GM21390 (cell line): ENCODE data around the gene DRG1.
"Not testable (repeated sequence)": the region's sequence is repeated elsewhere in the genome, so short reads cannot be mapped to it uniquely, and the experiment has no call there.

Source experiments
- ATAC-seq: cut with Tn5 transposase; IDR thresholded peaks from one replicate; pipeline ENCODE4 v1.9.1; 2021; ENCODE audit not compliant: unreplicated experiment

DRG1 gene, protein sequence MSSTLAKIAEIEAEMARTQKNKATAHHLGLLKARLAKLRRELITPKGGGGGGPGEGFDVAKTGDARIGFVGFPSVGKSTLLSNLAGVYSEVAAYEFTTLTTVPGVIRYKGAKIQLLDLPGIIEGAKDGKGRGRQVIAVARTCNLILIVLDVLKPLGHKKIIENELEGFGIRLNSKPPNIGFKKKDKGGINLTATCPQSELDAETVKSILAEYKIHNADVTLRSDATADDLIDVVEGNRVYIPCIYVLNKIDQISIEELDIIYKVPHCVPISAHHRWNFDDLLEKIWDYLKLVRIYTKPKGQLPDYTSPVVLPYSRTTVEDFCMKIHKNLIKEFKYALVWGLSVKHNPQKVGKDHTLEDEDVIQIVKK

GRCh38 chr22:31399211-31400022 is at the start of gene DRG1:
Gene DRG1 (plus strand): TSS chr22:31399604. CDS start chr22:31399684, 80 bp downstream.
- ATAC-seq = peak; percentile 96

DNA sequence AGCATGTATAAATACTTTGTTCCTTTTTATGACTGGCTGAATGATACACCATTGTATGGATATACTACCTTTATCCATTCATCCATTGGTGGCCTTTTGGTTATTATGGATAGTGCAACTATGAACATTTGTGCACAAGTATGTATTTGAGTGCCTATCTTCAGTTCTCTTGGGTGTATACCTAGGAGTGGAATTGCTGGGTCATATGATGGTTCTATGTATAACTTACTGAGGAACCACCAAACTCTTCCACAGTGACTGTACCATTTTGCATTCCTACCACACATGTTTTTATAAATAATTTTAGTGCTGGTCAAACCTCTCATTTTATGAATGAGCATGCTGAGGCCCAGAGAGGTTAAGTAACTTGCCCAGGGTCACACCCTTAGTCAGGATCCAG is 49.4 kb upstream of the DRG1 start:
- no peak for ATAC-seq

- no peak for ATAC-seq
Observed at GRCh38 chr22:31350410-31350863, 49.0 kb upstream of the DRG1 start.

DNA sequence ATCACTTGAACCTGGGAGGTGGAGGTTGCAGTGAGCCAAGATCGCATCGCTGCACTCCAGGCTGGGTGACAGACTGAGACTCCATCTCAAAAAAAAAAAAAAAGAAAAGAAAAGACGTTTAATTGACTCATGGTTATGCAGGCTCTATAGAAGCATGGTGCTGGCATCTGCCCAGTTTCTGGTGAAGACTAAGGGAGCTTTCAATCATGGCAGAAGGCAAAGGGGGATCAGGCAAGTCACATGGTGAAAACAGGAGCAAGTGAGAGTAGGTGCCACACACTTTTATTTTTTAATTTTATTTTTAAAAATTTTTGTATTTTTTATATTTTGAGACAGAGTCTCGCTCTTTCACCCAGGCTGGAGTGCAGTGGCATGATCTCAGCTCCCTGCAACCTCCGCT is 44.9 kb upstream of the DRG1 start:
- no peak for ATAC-seq

GRCh38 chr22:31360029-31360428 is 39.4 kb upstream of the DRG1 start:
- ATAC-seq = no peak

DNA sequence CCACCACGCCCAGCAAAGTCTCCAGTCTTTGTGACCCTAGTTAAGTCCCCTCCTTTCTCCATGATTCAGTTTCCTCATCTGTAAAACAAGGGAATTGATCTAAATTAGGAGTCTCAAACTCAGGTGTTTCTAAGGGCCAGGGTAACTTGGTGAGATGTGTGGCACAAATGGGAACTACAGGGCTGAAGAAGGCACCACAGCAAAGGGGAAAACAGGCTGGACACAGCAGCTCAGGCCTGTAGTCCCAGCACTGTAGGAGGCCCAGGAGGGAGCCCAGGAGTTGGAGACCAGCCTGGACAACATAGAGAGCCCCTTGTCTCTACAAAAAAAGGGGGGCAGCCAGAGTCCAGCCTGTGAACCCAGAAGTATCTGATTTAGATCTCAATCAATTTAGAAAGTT is 37.7 kb upstream of the DRG1 start:
- no peak for ATAC-seq

DNA sequence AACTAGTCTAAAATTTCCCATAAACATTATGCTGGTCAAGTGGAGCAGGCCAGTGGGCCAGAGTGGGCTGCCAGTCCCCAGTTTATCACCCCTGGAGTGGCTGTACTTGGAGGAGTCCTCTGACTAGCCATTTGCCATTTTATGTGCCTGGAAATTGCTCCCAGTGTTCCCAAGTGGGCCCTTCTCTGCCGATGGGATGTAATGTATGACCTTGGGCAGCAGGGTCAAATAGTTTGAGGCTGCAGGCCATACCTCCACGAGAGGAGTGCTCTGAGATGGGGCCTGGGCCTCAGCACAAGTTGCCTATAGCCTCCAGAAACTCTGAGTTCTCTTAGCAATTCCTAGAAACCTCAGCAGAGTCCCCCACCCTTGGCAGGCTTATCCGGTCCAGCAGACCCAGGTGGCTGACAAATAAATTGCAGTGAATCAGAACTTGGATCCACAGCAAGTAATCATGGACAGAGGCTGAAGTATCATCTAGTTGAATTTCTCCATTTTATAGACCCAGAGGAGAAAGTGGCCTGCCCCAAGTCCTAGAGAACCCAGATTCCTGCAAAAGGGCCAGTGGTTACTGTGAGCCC is 35.4 kb upstream of the DRG1 start:
- ATAC-seq = no peak

DNA sequence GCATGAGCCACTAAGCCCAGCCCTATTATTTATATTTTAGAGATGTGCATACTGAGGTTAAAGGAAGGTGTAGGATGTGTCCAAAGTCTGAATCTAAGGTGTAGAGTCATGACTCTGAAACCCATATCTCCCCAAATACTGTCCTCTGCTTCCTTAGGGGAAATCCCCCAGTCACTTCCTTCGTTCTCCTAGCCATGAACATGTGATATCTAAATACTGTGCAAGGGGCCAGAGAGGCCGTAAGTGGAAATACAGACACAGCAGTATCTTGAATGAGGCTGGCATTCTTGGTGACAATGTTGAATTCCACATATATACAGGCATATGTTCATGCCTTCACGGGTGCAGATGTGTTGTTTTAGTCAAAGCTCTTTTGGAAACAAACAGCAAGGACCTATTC is 32.0 kb upstream of the DRG1 start:
- no peak for ATAC-seq

- no peak for ATAC-seq
Observed at GRCh38 chr22:31377612-31378011, 21.8 kb upstream of the DRG1 start.

GRCh38 chr22:31378123-31378522 is 21.3 kb upstream of the DRG1 start:
- ATAC-seq = no peak

GRCh38 chr22:31378651-31379050 is 20.8 kb upstream of the DRG1 start:
- not testable (repeated sequence) for ATAC-seq

DNA sequence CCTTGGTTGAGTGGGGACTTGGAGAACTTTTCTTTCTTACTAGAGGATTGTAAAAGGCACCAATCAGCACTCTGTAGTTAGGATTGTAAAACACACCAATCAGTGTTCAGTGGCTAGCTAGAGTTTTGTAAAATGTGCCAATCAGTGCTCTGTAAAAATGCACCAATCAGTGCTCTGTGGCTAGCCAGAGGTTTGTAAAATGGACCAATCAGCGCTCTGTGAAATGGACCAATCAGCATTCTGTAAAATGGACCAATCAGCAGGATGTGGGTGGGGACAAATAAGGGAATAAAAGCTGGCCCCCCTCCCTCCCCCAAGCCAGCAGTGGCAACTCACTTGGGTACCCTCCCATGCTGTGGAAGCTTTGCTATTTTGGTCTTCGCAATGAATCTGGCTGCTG is 5.5 kb upstream of the DRG1 start:
- ATAC-seq = no peak

GRCh38 chr22:31394326-31394725 is 5.1 kb upstream of the DRG1 start:
- no peak for ATAC-seq

DNA sequence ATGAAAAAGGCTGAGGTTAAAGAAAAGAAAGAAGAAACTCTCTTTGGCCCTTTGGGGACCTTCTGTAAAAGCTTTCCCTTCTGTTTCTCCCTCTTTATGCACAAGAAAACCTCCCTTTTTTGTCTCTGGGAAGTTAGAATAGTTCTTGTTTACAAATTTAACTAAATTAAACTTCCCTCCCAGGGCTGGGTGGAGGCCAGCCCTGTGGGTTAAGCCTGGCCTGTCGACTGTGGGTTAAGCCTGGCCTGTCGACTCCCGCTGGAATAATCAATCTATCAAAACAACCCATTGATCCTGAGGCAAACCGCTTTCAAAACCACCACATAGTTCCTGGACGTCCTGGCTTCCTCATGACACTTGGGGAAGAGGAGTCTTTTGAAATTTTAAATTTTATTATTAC is 1.2 kb upstream of the DRG1 start:
- no peak for ATAC-seq

GRCh38 chr22:31400023-31400397 is 606 bp downstream of the DRG1 start:
- ATAC-seq = no peak

DNA sequence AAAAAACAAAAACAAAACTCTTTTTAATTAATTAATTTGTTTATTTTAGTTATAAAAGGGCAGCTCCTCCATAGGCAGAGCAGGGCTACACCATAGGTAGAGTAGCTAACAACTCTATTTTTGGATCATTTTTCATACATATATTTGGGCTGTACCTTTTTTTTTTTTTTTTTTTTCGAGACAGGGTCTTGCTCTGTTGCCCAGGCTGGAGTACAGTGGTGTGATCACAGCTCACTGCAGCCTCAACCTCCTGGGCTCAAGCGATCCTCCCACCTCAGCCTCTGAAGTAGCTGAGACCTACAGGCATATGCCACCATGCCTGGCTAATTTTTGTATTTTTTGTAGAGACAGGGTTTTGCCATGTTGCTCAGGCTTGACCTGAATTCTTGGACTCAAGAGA is 2.9 kb downstream of the DRG1 start:
- ATAC-seq = not testable (repeated sequence)

DNA sequence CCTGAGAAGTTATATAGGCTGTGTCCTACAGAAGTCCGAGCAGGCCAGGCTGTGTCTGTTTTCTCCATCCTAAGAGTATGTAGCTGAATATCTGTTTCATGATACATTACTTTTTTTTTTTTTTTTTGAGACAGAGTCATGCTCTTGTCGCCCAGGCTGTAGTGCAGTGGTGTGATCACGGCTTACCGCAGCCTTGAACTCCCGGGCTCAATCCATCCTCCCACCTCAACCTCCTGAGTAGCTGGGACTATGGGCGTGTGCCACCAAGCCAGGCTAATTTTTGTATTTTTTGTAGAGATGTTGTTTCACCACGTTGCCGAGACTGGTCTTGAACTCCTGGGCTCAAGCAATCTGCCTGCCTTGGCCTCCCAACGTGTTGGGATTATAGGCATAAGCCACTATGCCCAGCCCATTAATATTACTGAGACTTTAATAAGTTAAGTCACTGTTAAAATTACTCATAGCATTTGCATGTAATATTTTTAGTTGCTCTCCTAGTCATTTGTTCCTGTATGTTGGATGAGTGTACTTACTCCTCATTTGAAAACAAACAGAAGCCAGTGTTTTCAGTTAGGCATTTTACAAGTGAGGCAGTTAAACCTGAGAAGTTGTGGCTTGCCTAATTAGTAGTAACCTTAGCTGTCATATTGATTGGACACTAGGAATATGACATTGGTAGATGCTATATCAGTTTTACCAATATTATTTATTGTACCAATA is 26.1 kb downstream of the DRG1 start:
- ATAC-seq = no peak

DNA sequence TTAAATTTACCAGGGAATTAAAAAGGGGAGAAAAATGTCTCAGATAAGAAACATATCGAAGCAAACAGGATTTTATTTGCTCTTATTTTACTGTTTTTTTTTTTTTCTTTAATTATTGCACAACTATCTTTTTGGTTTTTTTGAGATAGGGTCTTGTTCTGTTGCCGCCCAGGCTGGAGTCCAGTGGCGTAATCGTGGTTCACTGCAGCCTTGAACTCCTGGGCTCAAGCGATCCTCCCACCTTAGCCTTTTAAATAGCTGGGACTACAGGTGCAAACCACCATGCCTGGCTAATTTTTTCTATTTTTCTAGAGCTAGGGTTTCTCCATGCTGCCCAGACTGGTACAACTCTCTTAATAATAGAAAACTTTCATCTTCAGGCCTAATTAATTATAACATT is 32.5 kb downstream of the DRG1 start:
- no peak for ATAC-seq

- no peak for ATAC-seq
Observed at GRCh38 chr22:31436132-31436531, 36.7 kb downstream of the DRG1 start.

DNA sequence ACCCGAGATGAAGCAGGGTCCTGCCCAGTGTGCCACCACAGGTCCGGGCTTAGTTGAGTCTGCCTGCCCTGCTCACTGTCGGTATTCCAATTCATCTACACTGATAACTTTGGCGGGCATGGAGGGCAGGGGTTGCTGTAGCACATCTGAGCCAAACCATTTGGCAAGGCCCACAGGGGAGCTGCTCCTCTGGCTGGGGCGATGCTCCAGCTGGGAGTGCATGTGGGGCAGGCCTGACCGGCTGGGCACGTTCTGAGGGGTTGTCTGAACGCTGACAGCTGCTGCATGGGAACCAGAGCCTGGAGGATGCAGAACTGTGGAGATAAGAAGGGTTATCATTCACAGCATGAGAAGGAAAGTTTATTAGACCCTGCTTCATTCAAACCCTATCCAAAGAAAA is 40.4 kb downstream of the DRG1 start:
- ATAC-seq = no peak

DNA sequence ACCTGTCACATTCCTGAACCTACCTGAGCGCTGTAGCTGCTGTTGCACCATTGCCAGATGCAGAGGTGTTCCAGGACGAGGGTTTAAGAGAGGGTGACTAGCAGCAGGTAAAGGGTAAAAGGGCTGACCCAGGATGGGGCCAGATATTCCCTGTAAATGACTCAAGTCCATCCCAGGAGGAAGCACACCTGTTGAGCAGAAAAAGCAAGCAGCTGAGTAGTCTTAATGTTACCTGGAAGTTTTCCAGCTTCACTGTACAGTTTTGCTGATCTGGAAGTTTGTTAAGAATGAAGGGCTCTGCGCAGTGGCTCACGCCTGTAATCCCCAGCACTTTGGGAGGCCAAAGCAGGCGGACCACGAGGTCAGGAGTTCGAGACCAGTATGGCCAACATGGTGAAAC is 41.3 kb downstream of the DRG1 start:
- ATAC-seq = no peak
